Measurements from ENCODE around the gene LTB.

The LTB gene

GRCh38 chr6:31587791-31588777 lies 5.9 kb upstream of the LTB start:
- no peak overlapping the region for H3K4me3 ChIP-seq (replicated peaks; ENCODE audit: low read depth, low read length)

GRCh38 chr6:31586599-31587281 lies 4.5 kb upstream of the LTB start:
- H3K4me3 ChIP-seq (replicated peaks; ENCODE audit: low read depth, low read length) = no peak overlapping the region
- no peak for TF ChIP-seq CTCF (IDR thresholded peaks at IDR 0.05; ENCODE audit: low read length, missing control alignments)
- no peak for DNase-seq (ENCODE audit: low read depth)

More at GRCh38 chr6:31587791-31588777, 5.9 kb upstream of the LTB start:
- TF ChIP-seq CTCF (IDR thresholded peaks at IDR 0.05; ENCODE audit: low read length, missing control alignments) = no peak
- no peak for DNase-seq (ENCODE audit: low read depth)

GRCh38 chr6:31586008-31586407 lies 3.8 kb upstream of the LTB start, which contains the start of gene LST1:
TSS of gene LST1 (plus strand) at chr6:31586277. CDS start at chr6:31587300, 1,023 bp downstream.
- H3K4me3 ChIP-seq (replicated peaks; ENCODE audit: low read depth, low read length) = no peak within 1 kb of the TSS
- peak; percentile 46 for DNase-seq (ENCODE audit: low read depth)
- TF ChIP-seq CTCF (IDR thresholded peaks at IDR 0.05; ENCODE audit: low read length, missing control alignments) = no peak

GRCh38 chr6:31585491-31585890 lies 3.3 kb upstream of the LTB start:
- TF ChIP-seq CTCF (IDR thresholded peaks at IDR 0.05; ENCODE audit: low read length, missing control alignments) = peak; percentile 20
- no peak for DNase-seq (ENCODE audit: low read depth)
- no peak overlapping the region for H3K4me3 ChIP-seq (replicated peaks; ENCODE audit: low read depth, low read length)

GRCh38 chr6:31581434-31582229 lies 592 bp downstream of the LTB start:
- DNase-seq (ENCODE audit: low read depth) = no peak
- H3K4me3 ChIP-seq (replicated peaks; ENCODE audit: low read depth, low read length) = peak overlapping the region; percentile 86
- no peak for TF ChIP-seq CTCF (IDR thresholded peaks at IDR 0.05; ENCODE audit: low read length, missing control alignments)

GRCh38 chr6:31580807-31581433 lies 1.3 kb downstream of the LTB start:
- peak overlapping the region; percentile 86 for H3K4me3 ChIP-seq (replicated peaks; ENCODE audit: low read depth, low read length)
- TF ChIP-seq CTCF (IDR thresholded peaks at IDR 0.05; ENCODE audit: low read length, missing control alignments) = peak; percentile 64
- peak; percentile 82 for DNase-seq (ENCODE audit: low read depth)

All from fibroblast of pulmonary artery (primary cell).